Measurements from ENCODE around the gene SLC43A2. TPM values are rescaled to one million over a fixed set of nuclear protein-coding genes. Genes with fewer than 3 reads are reported as not detected.

The SLC43A2 gene
- polyA plus RNA-seq, 1 of the 3 experiments (the other 2 are of a cell fraction) = 9.8 TPM

GRCh38 chr17:1558401-1558800 lies 70.2 kb downstream of the SLC43A2 start:
- DNase-seq = no peak
- H3K79me2 ChIP-seq (ENCODE audit: insufficient read depth) = peaks cover 81% of the 10 kb centered on the region
- H3K4me2 ChIP-seq = no peak overlapping the region
- H3K9ac ChIP-seq = no peak overlapping the region
- POLR2A ChIA-PET = no interaction called here
- no peaks in the 10 kb centered on the region for H3K27me3 ChIP-seq (ENCODE audit: insufficient read depth)
- no peaks in the 10 kb centered on the region for H3F3A ChIP-seq (replicated peaks; ENCODE audit: insufficient read depth)
- H3K36me3 ChIP-seq (replicated peaks in 1 of 2; ENCODE audit: control insufficient read depth in 1 of 2, insufficient read depth in 2 of 2, low read length in 1 of 2) = peaks cover 10 to 14% of the 10 kb centered on the region in 2 experiments
- 90% methylated on average over 2 of the region's 3 CpGs for WGBS (ENCODE audit: low lambda C conversion rate)
- H3K9me2 ChIP-seq = no peaks in the 10 kb centered on the region
- no peak overlapping the region for H2AFZ ChIP-seq (ENCODE audit: low read depth)
- peaks cover 0 to 19% of the 10 kb centered on the region in 2 experiments; a peak in 1 of 4 replicates for H3K4me1 ChIP-seq (ENCODE audit: control insufficient read depth in 1 of 2, insufficient read depth in 2 of 2, low read depth in 1 of 2, low read length in 1 of 2)
- no peaks in the 10 kb centered on the region for H3K9me3 ChIP-seq
- no peak for TF ChIP-seq EP300 (IDR thresholded peaks at IDR 0.05; ENCODE audit: borderline replicate concordance in 1 of 2, low read depth in 1 of 2, low read length in 1 of 2)
- TF ChIP-seq EZH2phosphoT487 (IDR thresholded peaks at IDR 0.05; ENCODE audit: borderline replicate concordance, low read depth) = no peak
- TF ChIP-seq GABPA (IDR thresholded peaks at IDR 0.05; ENCODE audit: low read depth) = no peak
- TF ChIP-seq RCOR1 (IDR thresholded peaks at IDR 0.05; ENCODE audit: low read length) = no peak
- TF ChIP-seq CHD2 (IDR thresholded peaks at IDR 0.05; ENCODE audit: low read length, partially characterized antibody) = no peak
- no peak for TF ChIP-seq REST (IDR thresholded peaks at IDR 0.05; ENCODE audit: low read depth, low read length)
- no peak for TF ChIP-seq TEAD4 (IDR thresholded peaks at IDR 0.05; ENCODE audit: borderline replicate concordance, insufficient read depth)
- no peak for TF ChIP-seq PBX3 (IDR thresholded peaks at IDR 0.05)
- TF ChIP-seq FOSL2 (IDR thresholded peaks at IDR 0.05; ENCODE audit: borderline replicate concordance, low read depth) = no peak
- TF ChIP-seq TAF1 (IDR thresholded peaks at IDR 0.05; ENCODE audit: borderline replicate concordance, low read depth, low read length) = no peak
- no peak for TF ChIP-seq SIN3A (IDR thresholded peaks at IDR 0.05; ENCODE audit: borderline replicate concordance, low read depth, low read length)
- no peak for TF ChIP-seq ELF1 (IDR thresholded peaks at IDR 0.05)
- TF ChIP-seq CTCF (IDR thresholded peaks at IDR 0.05) = no peak
- no peak for TF ChIP-seq GATA2 (CRISPR knock-in tag; IDR thresholded peaks at IDR 0.05)
- TF ChIP-seq POLR2AphosphoS5 (IDR thresholded peaks at IDR 0.05; ENCODE audit: low read depth, low read length) = no peak
- no peak for TF ChIP-seq USF2 (IDR thresholded peaks at IDR 0.05; ENCODE audit: borderline replicate concordance, low read depth, low read length)
- no peak for TF ChIP-seq SMC3 (IDR thresholded peaks at IDR 0.05; ENCODE audit: low read depth, low read length)
- TF ChIP-seq FOXJ3 (CRISPR knock-in tag; IDR thresholded peaks at IDR 0.05) = no peak
- no peak for TF ChIP-seq MXI1 (IDR thresholded peaks at IDR 0.05; ENCODE audit: low read depth, low read length)
- no peak for TF ChIP-seq FOXM1 (IDR thresholded peaks at IDR 0.05; ENCODE audit: low read depth)
- CTCF ChIA-PET = interaction anchor here (1.5 kb wide), 1 partner anchor 111 kb away, joined by 3 read pairs; no protein-coding TSS in a partner anchor
- H3K4me3 ChIP-seq (ENCODE audit: low read depth in 2 of 2, low read length in 1 of 2) = no peak overlapping the region
- peaks cover 74% of the 10 kb centered on the region for H4K20me1 ChIP-seq (ENCODE audit: insufficient read depth)
- H3K27ac ChIP-seq (ENCODE audit: low read depth in 2 of 2, low read length in 1 of 2) = no peak overlapping the region

Measured in SK-N-SH (cell line).